ENCODE results near the gene C1orf198. TPM values are rescaled to one million over a fixed set of nuclear protein-coding genes. Genes with fewer than 3 reads are reported as not detected.

Gene C1orf198
- total RNA-seq, 1 experiment from 2014 or later = 22.9 TPM

GRCh38 chr1:230839173-230839572 lies 29.1 kb downstream of the C1orf198 start (continued):
- TF ChIP-seq SIN3A (IDR thresholded peaks at IDR 0.05; ENCODE audit: low read depth) (no peak), EGR1 (IDR thresholded peaks at IDR 0.05; ENCODE audit: low read depth) (no peak), TCF7L2 (IDR thresholded peaks at IDR 0.05; ENCODE audit: borderline replicate concordance, extremely low read depth, insufficient read depth, insufficient read length) (no peak), JUND (IDR thresholded peaks at IDR 0.05) (no peak), SP1 (IDR thresholded peaks at IDR 0.05; ENCODE audit: low read depth) (no peak), RAD21 (IDR thresholded peaks at IDR 0.05; ENCODE audit: low read depth) (no peak), SRF (IDR thresholded peaks at IDR 0.05; ENCODE audit: low read depth) (no peak), POLR2A (IDR thresholded peaks at IDR 0.05; ENCODE audit: borderline replicate concordance, extremely low read depth, insufficient read depth, insufficient read length) (no peak), EZH2 (IDR thresholded peaks at IDR 0.05) (no peak), YY1 (IDR thresholded peaks at IDR 0.05; ENCODE audit: extremely low read depth, insufficient replicate concordance, low read depth, low read length) (no peak)
- TF ChIP-seq, protein P1, sequence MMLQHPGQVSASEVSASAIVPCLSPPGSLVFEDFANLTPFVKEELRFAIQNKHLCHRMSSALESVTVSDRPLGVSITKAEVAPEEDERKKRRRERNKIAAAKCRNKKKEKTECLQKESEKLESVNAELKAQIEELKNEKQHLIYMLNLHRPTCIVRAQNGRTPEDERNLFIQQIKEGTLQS (IDR thresholded peaks at IDR 0.05) = no peak

GRCh38 chr1:230836793-230837192 lies 31.5 kb downstream of the C1orf198 start:
- Histone ChIP-seq H3K27me3 (ENCODE audit: insufficient read depth, low read length) (no peaks in the 10 kb centered on the region), H3K9me3 (ENCODE audit: control insufficient read depth in 1 of 2, insufficient read depth in 1 of 2, low read depth in 1 of 2, low read length in 2 of 2) (no peaks in the 10 kb centered on the region), H3K4me1 (ENCODE audit: control insufficient read depth in 1 of 2, insufficient read depth in 2 of 2, low read length in 2 of 2) (no peaks in the 10 kb centered on the region), H3K4me3 (replicated peaks in 1 of 2; ENCODE audit: low read depth in 1 of 2, low read length in 2 of 2) (no peak overlapping the region), H4K20me1 (ENCODE audit: insufficient read depth) (no peaks in the 10 kb centered on the region), H3K79me2 (ENCODE audit: insufficient read depth, low read length) (no peaks in the 10 kb centered on the region), H3K36me3 (ENCODE audit: control insufficient read depth in 1 of 2, insufficient read depth in 2 of 2, low read length in 2 of 2) (peaks cover 6 to 12% of the 10 kb centered on the region in 2 experiments; a peak in 2 of 4 replicates), H3K9me2 (ENCODE audit: insufficient read depth) (no peaks in the 10 kb centered on the region), H3K27ac (ENCODE audit: low read depth, low read length) (no peak overlapping the region), H3K4me2 (ENCODE audit: low read length) (no peak overlapping the region), H3K9ac (ENCODE audit: low read length) (no peak overlapping the region), H2AFZ (ENCODE audit: low read depth, low read length, poor library complexity, severe bottlenecking) (no peak overlapping the region)
- POLR2A ChIA-PET = no interaction called here
- CTCF ChIA-PET = no interaction called here
- intact Hi-C loops (cut with micrococcal nuclease) = no loop called here
- no peak for DNase-seq (ENCODE audit: low read depth, low spot score)
- TF ChIP-seq FOSL1 (IDR thresholded peaks at IDR 0.05; ENCODE audit: low read depth) (no peak), YY1 (IDR thresholded peaks at IDR 0.05; ENCODE audit: extremely low read depth, insufficient replicate concordance, low read depth, low read length) (no peak), EZH2 (IDR thresholded peaks at IDR 0.05) (no peak), TCF7L2 (IDR thresholded peaks at IDR 0.05; ENCODE audit: borderline replicate concordance, extremely low read depth, insufficient read depth, insufficient read length) (no peak), MAX (IDR thresholded peaks at IDR 0.05) (no peak), SRF (IDR thresholded peaks at IDR 0.05; ENCODE audit: low read depth) (no peak), EZH2phosphoT487 (IDR thresholded peaks at IDR 0.05; ENCODE audit: borderline replicate concordance) (no peak), REST (IDR thresholded peaks at IDR 0.05; ENCODE audit: low read depth) (no peak), CTCF (IDR thresholded peaks at IDR 0.05 in 2 of 3, conservative IDR thresholded peaks at IDR 0.05 in 1 of 3; ENCODE audit: borderline replicate concordance in 1 of 3, insufficient read depth in 1 of 3, low read depth in 2 of 3, low read length in 2 of 3) (no peak), POLR2A (IDR thresholded peaks at IDR 0.05; ENCODE audit: borderline replicate concordance, extremely low read depth, insufficient read depth, insufficient read length) (no peak), SIN3A (IDR thresholded peaks at IDR 0.05; ENCODE audit: low read depth) (no peak), SP1 (IDR thresholded peaks at IDR 0.05; ENCODE audit: low read depth) (no peak), EGR1 (IDR thresholded peaks at IDR 0.05; ENCODE audit: low read depth) (no peak), CBX3 (IDR thresholded peaks at IDR 0.05; ENCODE audit: low read depth) (no peak)
- TF ChIP-seq, protein P1 (IDR thresholded peaks at IDR 0.05) = no peak
- RAD21 ChIA-PET (ENCODE audit: low non-redundant PET in 1 of 2, low total read pairs in 2 of 2, uncharacterized antibody in 2 of 2, unreplicated experiment in 2 of 2) = no interaction called here
- BruUV-seq (replicated peaks) = no TSS peak
- no peak for ATAC-seq

Data from HCT116 (cell line).